GM19035 (cell line): ENCODE measurements around the gene SERPINE2.

Experiments used
- ATAC-seq: cut with Tn5 transposase; IDR thresholded peaks from one replicate; pipeline ENCODE4 v1.9.1; 2021; ENCODE audit not compliant: unreplicated experiment

SERPINE2 gene

GRCh38 chr2:223978451-223978850, 60.6 kb downstream of the SERPINE2 start:
- ATAC-seq = no peak

- no peak for ATAC-seq
Observed at GRCh38 chr2:223976635-223977226, 62.4 kb downstream of the SERPINE2 start.

DNA sequence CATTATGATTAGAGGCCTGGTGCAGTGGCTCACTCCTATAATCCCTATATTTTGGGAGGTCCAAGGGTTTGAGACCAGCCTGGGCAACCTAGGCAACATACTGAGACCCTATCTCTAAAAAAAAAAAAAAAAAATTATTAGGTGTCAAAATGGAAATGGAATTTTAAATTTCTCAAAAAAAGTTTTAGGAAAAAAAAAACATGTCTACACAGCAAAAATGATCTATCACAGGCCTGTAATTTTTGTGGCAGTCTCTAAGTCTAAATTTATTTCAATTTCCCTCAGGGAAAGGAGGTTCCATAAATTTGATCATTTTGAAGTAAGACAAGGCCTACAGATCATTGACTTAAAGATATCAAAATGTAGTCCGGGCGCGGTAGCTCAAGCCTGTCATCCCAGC, 65.5 kb downstream of the SERPINE2 start:
- no peak for ATAC-seq

- ATAC-seq = no peak
Observed at GRCh38 chr2:223972656-223973102, 66.4 kb downstream of the SERPINE2 start.

DNA sequence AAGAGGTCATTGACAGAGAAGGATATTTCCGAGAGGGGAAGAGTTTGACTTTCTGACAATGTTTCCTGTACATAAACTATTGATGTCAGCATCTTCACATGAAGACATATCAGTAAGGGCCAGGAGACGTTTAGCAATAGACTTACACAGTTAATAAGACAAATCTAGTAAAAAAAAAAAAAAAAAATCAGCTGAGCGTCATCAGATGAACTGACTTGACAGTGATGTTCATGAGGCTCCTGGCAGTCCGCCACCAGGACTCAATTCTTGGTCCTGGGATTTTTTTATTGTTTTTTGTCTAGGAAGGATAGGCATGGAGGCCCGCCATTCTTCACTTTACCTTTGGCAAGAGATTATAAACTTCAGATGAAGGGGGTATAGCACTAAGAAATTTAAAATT, 67.4 kb downstream of the SERPINE2 start:
- no peak for ATAC-seq

- ATAC-seq = peak; percentile 88
Observed at GRCh38 chr2:223970343-223971128, 68.5 kb downstream of the SERPINE2 start.

DNA sequence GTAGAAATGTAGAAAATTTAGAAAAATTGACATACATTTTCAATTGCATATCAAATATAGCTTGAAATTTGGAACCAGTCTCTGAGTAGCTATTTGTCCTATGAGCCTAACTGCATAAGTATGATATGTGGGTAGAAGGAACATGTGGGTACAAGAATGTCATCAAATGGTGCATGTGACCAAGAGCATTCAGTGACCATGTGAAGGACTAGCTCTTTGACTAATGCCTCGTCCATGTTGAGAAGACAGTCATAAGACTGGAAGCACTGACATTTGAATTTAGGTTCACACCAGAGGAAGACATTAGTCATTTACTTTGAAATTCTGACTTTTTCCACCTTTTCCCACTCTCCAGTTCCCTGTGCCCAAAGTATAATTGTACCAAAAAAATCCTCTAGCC, 69.2 kb downstream of the SERPINE2 start:
- ATAC-seq = no peak

GRCh38 chr2:223969315-223969714, 69.8 kb downstream of the SERPINE2 start:
- no peak for ATAC-seq

DNA sequence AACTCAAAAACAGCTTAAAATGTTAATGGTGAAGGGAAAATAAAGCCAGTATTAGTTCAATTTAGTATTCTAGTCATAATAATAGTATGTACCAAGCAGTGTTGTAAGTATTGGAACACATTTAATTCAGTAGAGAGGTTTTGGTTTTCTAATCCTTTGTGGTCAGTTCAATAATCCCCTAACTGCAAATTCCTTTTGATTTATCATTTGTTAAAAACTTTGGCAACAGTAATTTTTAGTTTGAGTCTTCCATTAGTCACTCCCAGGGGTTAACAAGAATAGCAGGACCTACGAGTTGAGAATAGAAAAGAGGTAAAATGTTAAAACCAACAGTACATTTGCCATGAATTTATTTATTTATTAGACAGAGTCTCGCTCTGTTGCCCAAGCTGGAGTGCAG, 71.1 kb downstream of the SERPINE2 start:
- no peak for ATAC-seq

DNA sequence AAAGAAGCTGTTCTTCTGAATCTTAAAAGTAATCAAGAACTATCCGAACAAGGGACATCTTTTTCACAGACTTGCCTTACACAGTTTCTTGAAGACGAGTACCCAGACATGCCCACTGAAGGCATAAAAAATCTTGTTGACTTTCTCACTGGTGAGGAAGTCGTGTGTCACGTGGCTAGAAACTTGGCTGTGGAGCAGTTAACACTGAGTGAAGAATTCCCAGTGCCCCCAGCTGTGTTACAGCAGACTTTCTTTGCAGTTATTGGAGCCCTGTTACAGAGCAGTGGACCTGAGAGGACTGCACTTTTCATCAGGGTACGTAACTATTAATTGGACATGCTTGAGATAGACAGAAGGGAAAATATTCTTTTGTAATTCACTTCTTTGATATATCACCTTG, 79.4 kb downstream of the SERPINE2 start:
- ATAC-seq = no peak

DNA sequence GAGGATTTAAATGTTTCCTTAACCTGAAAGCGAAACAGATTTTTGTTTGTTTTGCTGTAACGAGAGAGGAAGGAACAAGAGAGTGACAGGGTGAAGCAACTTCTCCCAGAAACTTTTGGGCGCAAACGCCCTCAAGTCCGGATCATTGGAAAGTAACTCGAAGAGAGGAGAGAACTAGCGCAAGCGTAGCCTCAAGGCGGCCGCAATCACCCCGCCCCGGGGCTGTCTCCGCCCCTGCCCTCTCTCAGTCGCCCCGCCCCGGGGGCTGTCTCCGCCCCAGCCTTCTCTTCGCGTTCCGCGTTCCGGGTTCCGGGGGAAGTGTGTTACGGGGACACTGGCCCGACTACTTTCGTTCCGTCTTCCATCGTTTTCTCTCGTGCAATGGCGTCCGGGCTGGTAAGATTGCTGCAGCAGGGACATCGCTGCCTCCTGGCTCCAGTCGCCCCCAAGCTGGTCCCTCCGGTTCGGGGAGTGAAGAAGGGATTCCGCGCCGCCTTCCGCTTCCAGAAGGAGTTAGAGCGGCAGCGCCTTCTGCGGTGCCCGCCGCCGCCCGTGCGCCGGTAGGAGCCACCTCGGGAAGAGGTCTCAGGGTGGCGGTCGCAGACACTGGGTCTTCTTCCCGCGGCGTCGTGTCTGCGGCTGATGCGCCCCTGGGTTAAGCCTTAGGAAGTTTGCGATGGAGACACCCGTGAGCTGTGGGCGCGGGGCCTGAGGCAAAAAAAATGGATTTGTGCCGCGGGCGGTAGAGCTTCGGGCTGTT, 81.8 kb downstream of the SERPINE2 start, which contains the start of gene MRPL44:
MRPL44 (plus strand) TSS at position 372 of the 760 bp plus-strand sequence; CDS start at position 382, 10 bp downstream.
- ATAC-seq = peak; percentile 86

- peak; percentile 31 for ATAC-seq
Observed at GRCh38 chr2:223956300-223956699, 82.8 kb downstream of the SERPINE2 start.

DNA sequence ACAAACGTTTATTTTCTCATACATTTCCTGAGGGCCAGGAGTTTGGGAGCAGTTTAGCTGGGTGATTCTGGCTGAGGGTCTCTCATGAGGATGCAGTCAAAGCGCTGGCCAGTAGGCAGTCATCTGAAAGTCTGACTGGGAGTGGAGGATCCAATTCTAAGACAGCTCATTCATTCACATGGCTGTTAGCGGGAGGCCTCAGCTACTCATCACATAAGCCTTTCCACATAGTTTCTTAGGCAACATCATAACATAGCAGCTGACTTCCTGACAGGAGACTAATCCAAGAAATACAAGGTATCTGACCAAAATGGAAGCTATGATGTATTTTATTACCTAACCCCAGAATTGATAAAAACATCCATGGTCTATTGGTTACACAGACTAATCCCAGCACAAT, 84.7 kb downstream of the SERPINE2 start:
- ATAC-seq = no peak

GRCh38 chr2:223952280-223952968, 86.7 kb downstream of the SERPINE2 start:
- ATAC-seq = peak; percentile 57

DNA sequence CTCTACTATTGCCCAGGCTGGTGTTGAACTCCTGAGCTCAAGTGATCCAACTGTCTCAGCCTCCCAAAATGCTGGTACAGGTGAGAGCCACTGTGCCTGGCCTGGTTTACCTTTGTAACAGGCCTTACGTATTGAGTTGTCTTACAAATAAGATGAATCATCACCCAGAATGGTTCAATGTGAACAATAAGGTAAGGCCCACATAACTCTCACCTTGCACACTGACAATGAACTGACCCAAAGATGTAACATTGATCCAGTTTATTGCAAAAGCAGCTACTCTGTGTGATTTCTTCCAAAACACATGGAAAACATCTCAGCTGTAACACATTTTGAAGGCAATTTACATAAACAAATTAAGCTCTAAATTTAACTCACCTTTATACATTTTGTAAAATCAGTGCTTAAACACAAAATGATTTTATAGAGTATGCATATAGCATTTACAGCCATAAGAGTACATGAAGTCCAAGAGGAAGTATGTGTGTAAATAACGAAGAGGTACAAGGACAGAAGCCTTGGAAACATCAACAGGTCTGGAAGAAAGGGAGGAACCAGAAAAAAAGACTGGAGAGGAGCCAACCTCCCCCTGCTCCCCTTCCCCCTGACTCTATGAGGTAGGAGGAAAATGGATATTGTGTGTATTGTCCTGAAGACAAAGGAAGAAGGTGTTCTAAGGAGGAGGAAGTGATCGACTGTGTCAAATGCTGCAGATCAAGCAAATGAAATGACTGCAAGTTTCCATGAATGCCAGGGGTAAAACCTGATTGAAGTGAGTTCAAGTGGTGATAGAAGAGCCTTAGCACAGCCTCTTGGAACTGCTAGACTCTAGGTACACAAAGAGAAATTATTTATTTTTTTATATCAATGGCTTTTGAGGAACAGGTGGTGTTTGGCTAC, 88.4 kb downstream of the SERPINE2 start:
- no peak for ATAC-seq

DNA sequence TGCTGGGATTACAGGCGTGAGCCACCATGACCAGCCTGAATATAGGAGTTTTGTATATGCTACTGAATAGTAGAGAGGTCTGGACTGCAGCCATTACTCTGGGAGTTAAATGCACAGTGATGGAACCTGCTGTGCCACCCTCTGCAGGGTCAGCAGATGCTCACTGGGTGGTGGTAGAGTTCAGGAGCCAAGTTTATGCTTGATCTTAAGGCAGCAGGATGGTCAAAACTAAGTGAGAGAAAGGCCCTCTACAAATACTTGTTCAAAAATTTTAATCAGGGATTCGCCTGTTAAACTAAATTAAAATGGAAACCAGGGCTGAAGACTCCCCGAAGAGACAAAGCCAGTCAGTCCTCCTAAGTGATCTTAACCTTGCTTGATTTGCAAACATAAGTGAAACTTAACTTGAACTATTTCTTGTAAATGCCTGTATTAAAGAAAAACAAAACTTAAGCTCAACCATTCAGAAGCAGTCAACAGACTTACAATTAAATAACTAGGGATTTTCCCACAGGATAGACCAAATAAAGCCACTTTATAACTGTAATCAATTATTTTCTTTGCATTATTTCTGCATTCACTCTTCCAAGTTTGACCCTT, 89.7 kb downstream of the SERPINE2 start:
- no peak for ATAC-seq

GRCh38 chr2:223947711-223948205, 91.3 kb downstream of the SERPINE2 start:
- no peak for ATAC-seq

DNA sequence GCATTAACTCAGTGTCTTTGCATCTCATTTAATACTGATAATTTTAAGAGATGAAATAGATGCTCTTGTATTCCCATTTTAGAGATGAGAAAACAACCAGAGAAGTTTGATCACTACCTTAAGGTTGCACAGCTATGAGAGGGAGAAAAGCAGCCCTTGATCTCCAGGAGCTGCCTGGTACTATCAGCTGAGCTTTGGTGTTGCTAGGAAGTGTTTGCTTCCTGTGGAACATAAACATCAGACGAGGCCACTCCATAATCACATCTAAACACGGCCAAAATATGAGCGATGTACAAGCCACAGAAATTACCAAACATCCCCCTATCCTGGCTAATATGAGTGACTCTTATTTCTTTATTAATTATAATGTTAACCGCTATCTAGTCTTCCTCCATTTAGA, 93.3 kb downstream of the SERPINE2 start:
- no peak for ATAC-seq

DNA sequence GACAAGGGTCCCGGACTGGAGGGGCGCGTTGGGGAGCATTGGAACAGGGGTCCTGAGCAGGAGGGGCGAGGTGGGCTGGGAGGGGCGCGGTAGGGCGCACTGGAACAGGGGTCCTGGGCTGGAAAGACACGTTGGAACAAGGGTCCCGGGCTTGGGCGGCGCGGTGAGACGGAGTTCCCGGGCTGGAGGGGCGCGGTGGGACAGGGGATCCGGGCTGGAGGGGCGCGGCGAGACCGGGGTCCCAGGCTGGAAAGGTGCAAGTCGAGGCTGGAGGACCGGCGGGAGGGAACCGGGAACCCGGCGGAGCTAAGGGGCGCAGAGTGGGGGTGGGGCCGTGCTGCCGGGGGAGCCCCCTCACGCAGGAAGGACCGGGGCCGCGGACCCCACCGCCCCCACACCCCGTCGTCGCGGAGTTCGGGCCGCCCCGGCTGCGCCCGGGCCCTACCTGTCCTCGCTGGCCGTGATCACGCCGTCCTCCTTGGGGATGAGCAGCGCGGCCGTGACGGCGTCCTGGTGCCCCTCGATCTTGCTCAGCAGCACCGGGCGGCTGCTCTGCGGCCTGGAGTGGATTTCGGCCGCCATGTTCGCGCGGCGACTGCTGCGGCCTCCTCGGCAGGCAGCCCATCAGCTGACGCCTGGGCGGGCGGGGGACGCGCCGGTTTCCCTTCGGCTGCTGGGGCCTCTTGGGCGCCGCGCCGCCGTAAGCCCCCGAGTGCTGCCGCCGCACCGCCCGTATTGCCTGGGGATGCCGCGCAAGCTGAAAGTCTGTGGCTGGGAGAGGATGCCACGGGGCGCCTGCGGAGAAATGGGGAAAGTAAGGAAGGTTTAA, 94.2 kb downstream of the SERPINE2 start, which contains the start of gene WDFY1:
WDFY1 (minus strand) TSS at position 633 of the 829 bp plus-strand sequence; CDS start at position 582, 51 bp downstream.
- ATAC-seq = peak; percentile 80
